ENCODE results near the gene TRIM47. TPM values are rescaled to one million over a fixed set of nuclear protein-coding genes. Genes with fewer than 3 reads are reported as not detected.

The TRIM47 gene
- total RNA-seq, 4 donors from 2014 or later: 47.4 to 79.0 (median 57.0) TPM

DNA sequence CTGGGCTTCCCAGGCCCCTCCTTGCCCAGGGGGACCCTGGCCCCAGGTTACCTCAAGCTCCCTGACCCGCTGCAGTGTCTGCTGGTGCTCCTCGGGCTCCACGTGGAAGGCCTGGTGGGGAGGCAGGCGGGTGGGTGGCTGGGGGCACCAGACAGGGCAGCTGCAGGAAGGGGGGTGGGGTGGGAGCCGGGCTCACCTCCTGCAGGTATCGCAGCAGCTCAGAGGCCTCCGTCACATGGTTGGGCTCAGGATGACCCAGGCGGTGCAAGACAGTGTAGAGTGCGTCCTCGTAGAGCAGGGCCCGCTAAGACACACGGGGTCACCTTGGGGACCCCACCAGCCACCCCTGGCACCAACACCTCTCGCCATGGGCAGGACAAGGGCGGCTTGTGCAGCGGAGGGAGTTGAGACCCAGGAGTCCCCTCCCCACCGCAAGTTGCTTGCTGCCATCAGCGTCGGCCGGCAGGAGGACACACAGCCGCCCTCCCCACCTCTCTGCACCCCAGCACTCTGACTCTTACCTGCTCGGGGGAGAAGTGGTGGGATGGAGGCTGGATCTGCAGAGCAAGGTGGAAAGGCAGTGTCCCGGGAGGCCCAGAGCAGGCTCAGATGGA lies 35.3 kb downstream of the TRIM47 start:
- peak overlapping the region in 2 of 4 donors; percentile 32 to 36 for H3K4me3 ChIP-seq
- no peaks in the 10 kb centered on the region for H3K27me3 ChIP-seq
- WGBS, 2 donors: 72 to 83% methylated on average over 11 to 18 of the region's 22 CpGs
- H3K27ac ChIP-seq: peak overlapping the region in 1 of 4 donors; percentile 81
- no peak for DNase-seq (ENCODE audit: low spot score in 2 of 2)
- H3K4me1 ChIP-seq: peaks cover 0 to 39% (median 19%) of the 10 kb centered on the region in 4 donors
- H3K9me3 ChIP-seq: no peaks in the 10 kb centered on the region
- H3K36me3 ChIP-seq: peaks cover 0 to 81% (median 20%) of the 10 kb centered on the region in 3 donors
- TF ChIP-seq POLR2A (IDR thresholded peaks at IDR 0.05) (no peak), EP300 (IDR thresholded peaks at IDR 0.05) (no peak)
- TF ChIP-seq, protein P1, sequence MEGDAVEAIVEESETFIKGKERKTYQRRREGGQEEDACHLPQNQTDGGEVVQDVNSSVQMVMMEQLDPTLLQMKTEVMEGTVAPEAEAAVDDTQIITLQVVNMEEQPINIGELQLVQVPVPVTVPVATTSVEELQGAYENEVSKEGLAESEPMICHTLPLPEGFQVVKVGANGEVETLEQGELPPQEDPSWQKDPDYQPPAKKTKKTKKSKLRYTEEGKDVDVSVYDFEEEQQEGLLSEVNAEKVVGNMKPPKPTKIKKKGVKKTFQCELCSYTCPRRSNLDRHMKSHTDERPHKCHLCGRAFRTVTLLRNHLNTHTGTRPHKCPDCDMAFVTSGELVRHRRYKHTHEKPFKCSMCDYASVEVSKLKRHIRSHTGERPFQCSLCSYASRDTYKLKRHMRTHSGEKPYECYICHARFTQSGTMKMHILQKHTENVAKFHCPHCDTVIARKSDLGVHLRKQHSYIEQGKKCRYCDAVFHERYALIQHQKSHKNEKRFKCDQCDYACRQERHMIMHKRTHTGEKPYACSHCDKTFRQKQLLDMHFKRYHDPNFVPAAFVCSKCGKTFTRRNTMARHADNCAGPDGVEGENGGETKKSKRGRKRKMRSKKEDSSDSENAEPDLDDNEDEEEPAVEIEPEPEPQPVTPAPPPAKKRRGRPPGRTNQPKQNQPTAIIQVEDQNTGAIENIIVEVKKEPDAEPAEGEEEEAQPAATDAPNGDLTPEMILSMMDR (IDR thresholded peaks at IDR 0.05): no peak

- DNase-seq (ENCODE audit: low spot score in 2 of 2): no peak
- TF ChIP-seq POLR2A (IDR thresholded peaks at IDR 0.05) (no peak), EP300 (IDR thresholded peaks at IDR 0.05) (no peak)
- TF ChIP-seq, protein P1 (IDR thresholded peaks at IDR 0.05): no peak
- Histone ChIP-seq H3K4me1 (peaks cover 0 to 32% (median 19%) of the 10 kb centered on the region in 4 donors), H3K36me3 (peaks cover 0 to 81% (median 14%) of the 10 kb centered on the region in 3 donors), H3K4me3 (no peak overlapping the region), H3K27me3 (no peaks in the 10 kb centered on the region), H3K27ac (no peak overlapping the region), H3K9me3 (no peaks in the 10 kb centered on the region)
- 87% methylated on average over 18 of the region's 18 CpGs for WGBS, 2 donors
Measured at GRCh38 chr17:75842411-75842810, 36.0 kb downstream of the TRIM47 start.

GRCh38 chr17:75840799-75841164 lies 37.6 kb downstream of the TRIM47 start:
- H3K36me3 ChIP-seq: peaks cover 0 to 77% (median 0%) of the 10 kb centered on the region in 3 donors
- H3K9me3 ChIP-seq: no peaks in the 10 kb centered on the region

DNA sequence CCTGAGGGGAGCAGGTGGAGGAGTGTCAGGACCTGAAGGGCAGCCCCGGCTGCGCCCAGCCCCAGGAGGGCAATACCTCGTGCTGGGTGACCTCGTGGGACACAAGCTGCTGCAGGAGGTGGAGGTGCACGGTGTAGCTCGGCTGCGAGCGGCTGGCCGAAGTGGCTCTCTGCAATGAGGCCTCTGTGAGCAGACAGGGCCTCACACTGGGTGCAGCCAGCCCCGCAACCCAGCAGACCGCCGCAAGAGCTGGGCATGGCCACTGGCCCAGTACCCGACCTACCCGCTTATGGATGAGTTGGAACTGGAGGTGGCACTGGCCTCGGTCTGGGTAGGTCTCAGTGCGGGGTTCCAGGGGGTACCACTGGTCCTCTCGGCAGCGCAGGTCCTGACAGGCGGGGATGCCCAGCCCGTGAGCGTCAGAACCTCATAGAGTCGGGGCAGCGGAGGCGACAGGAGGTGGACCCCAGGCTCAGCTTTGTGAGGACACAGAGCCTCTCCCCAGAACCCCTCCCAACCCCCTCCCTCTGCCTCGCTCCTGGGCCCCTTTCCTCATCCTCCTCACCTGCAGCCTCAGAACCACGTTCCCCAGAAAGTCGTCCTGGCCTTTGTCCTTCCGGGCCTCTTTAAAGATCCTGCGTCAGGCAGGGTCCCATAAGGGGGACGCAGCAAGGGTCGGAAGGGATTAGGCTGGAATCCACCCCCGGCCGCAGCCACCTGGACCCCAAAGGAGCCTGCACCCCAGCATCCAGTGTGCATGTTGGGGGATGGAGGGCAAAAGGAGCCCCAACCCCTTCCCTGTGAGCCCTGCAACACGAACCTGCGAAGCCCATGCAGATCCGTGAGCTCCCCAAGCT lies 38.2 kb downstream of the TRIM47 start:
- Histone ChIP-seq H3K4me1 (peaks cover 0 to 11% (median 10%) of the 10 kb centered on the region in 4 donors), H3K27ac (no peak overlapping the region), H3K4me3 (no peak overlapping the region), H3K9me3 (no peaks in the 10 kb centered on the region), H3K27me3 (no peaks in the 10 kb centered on the region), H3K36me3 (peaks cover 0 to 77% (median 0%) of the 10 kb centered on the region in 3 donors)
- 89 to 93% methylated on average over 31 to 34 of the region's 36 CpGs for WGBS, 2 donors
- DNase-seq (ENCODE audit: low spot score in 2 of 2): no peak
- TF ChIP-seq EP300 (IDR thresholded peaks at IDR 0.05) (no peak), POLR2A (IDR thresholded peaks at IDR 0.05) (no peak)
- TF ChIP-seq, protein P1 (IDR thresholded peaks at IDR 0.05): no peak

More at GRCh38 chr17:75840799-75841164, 37.6 kb downstream of the TRIM47 start:
- Histone ChIP-seq H3K27ac (no peak overlapping the region), H3K27me3 (no peaks in the 10 kb centered on the region), H3K4me1 (peaks cover 0 to 16% (median 16%) of the 10 kb centered on the region in 4 donors), H3K4me3 (no peak overlapping the region)
- WGBS, 2 donors: 69 to 82% methylated on average over 7 of the region's 7 CpGs
- TF ChIP-seq POLR2A (IDR thresholded peaks at IDR 0.05): no peak
- TF ChIP-seq, protein P1 (IDR thresholded peaks at IDR 0.05): no peak
- no peak for TF ChIP-seq EP300 (IDR thresholded peaks at IDR 0.05)
- no peak for DNase-seq (ENCODE audit: low spot score in 2 of 2)

- Histone ChIP-seq H3K4me1 (peaks cover 0 to 1% (median 0%) of the 10 kb centered on the region in 4 donors), H3K9me3 (no peaks in the 10 kb centered on the region), H3K4me3 (no peak overlapping the region), H3K27me3 (no peaks in the 10 kb centered on the region), H3K36me3 (peaks cover 0 to 86% (median 9%) of the 10 kb centered on the region in 3 donors), H3K27ac (no peak overlapping the region)
- no peak for DNase-seq (ENCODE audit: low spot score in 2 of 2)
- TF ChIP-seq POLR2A (IDR thresholded peaks at IDR 0.05) (no peak), EP300 (IDR thresholded peaks at IDR 0.05) (no peak)
- TF ChIP-seq, protein P1 (IDR thresholded peaks at IDR 0.05): no peak
- WGBS, 2 donors: 79 to 81% methylated on average over 15 of the region's 15 CpGs
Measured at GRCh38 chr17:75838410-75838809, 40.0 kb downstream of the TRIM47 start.

Measured in tibial nerve (tissue), 4 donors.